GM23338 (cell line): ENCODE measurements around the gene OXCT2. TPM values are rescaled to one million over a fixed set of nuclear protein-coding genes. Genes with fewer than 3 reads are reported as not detected.

Source experiments
- ATAC-seq: fragments of 200-7000 bp; cut with Tn5 transposase; 3 replicates; pipeline ENCODE4 v1.9.1; 2020
- DNase-seq: peaks from one replicate; pipeline ENCODE4 v3.0.0-alpha.2; 2015; ENCODE audit warnings: low spot score
- H2AFZ ChIP-seq: fragments of 200-600 bp; sonication (generic); 2 replicates; pipeline ENCODE4 v1.8.0; 2016; ENCODE audit warnings: antibody characterized with exemption, mild to moderate bottlenecking, moderate library complexity
- H3F3A ChIP-seq: fragments of 200-600 bp; sonication (generic); replicated peaks from 2 replicates; pipeline ENCODE4 v1.8.0; 2017; ENCODE audit warnings: antibody characterized with exemption, mixed run types, low read depth
- H3K27ac ChIP-seq: fragments of 200-600 bp; sonication (generic); 2 replicates; pipeline ENCODE4 v1.6.1; 2016; ENCODE audit warnings: low read depth
- H3K27me3 ChIP-seq: fragments of 200-600 bp; sonication (generic); 2 replicates; pipeline ENCODE4 v1.8.0; 2016; ENCODE audit warnings: mild to moderate bottlenecking, mixed run types, moderate library complexity; ENCODE audit not compliant: insufficient read depth
- H3K36me3 ChIP-seq: fragments of 200-600 bp; sonication (generic); 2 replicates; pipeline ENCODE4 v1.8.0; 2016; ENCODE audit warnings: mild to moderate bottlenecking; ENCODE audit not compliant: insufficient read depth
- H3K4me1 ChIP-seq: fragments of 200-600 bp; sonication (generic); 2 replicates; pipeline ENCODE4 v1.8.0; 2016; ENCODE audit warnings: mild to moderate bottlenecking, moderate library complexity; ENCODE audit not compliant: insufficient read depth
- H3K4me2 ChIP-seq: fragments of 200-600 bp; sonication (generic); 2 replicates; pipeline ENCODE4 v1.7.1; 2017; ENCODE audit warnings: mixed run types
- H3K4me3 ChIP-seq: fragments of 200-600 bp; sonication (generic); 2 replicates; pipeline ENCODE4 v1.6.1; 2016; ENCODE audit warnings: mixed run types
- H3K79me2 ChIP-seq: fragments of 200-600 bp; sonication (generic); replicated peaks from 2 replicates; pipeline ENCODE4 v1.8.0; 2017; ENCODE audit warnings: mild to moderate bottlenecking; ENCODE audit not compliant: insufficient read depth
- H3K9me2 ChIP-seq: fragments of 200-600 bp; sonication (generic); 2 replicates; pipeline ENCODE4 v1.8.0; 2017; ENCODE audit not compliant: insufficient read depth
- H4K20me1 ChIP-seq: fragments of 200-600 bp; sonication (generic); replicated peaks from 2 replicates; pipeline ENCODE4 v1.8.0; 2017; ENCODE audit warnings: mild to moderate bottlenecking; ENCODE audit not compliant: insufficient read depth
- H3K27ac Mint-ChIP-seq: 2 replicates; pipeline ENCODE4 v1.8.0; 2020; ENCODE audit warnings: inconsistent platforms, mild to moderate bottlenecking, moderate library complexity, mixed read lengths
- H3K27me3 Mint-ChIP-seq: 3 replicates; pipeline ENCODE4 v1.8.0; 2022; ENCODE audit warnings: low read depth, mild to moderate bottlenecking, moderate library complexity, mixed read lengths, inconsistent platforms; ENCODE audit not compliant: insufficient read depth, poor library complexity
- H3K36me3 Mint-ChIP-seq: 3 replicates; pipeline ENCODE4 v1.8.0; 2021; ENCODE audit warnings: low read depth, mild to moderate bottlenecking, inconsistent platforms, moderate library complexity, mixed read lengths
- H3K4me1 Mint-ChIP-seq: 3 replicates; pipeline ENCODE4 v1.8.0; 2020; ENCODE audit warnings: mild to moderate bottlenecking, inconsistent platforms, mixed read lengths
- H3K4me3 Mint-ChIP-seq: 3 replicates; pipeline ENCODE4 v1.8.0; 2021; ENCODE audit warnings: moderate library complexity, mild to moderate bottlenecking, inconsistent platforms, mixed read lengths
- H3K9me3 Mint-ChIP-seq: 3 replicates; pipeline ENCODE4 v1.8.0; 2020; ENCODE audit warnings: moderate library complexity, mild to moderate bottlenecking, inconsistent platforms, mixed read lengths
- NANOG ChIP-seq: IDR thresholded peaks from 2 replicates; pipeline ENCODE4 v1.6.1; 2016; ENCODE audit warnings: antibody characterized with exemption, borderline replicate concordance
- polyA plus RNA-seq: library from polyadenylated mRNA; unstranded; fragments of >200 nt; fragmentation: Nextera tagmentation; extraction: Ambion mirVana; gene quantifications from 2 replicates; pipeline ENCODE4 v1.2.1, GENCODE V29; 2016
- total RNA-seq: library from RNA; depleted of rRNA; stranded (reverse); fragments of >200 nt; shearing (Covaris generic); gene quantifications from 2 replicates; pipeline ENCODE4 v1.2.3, GENCODE V29; 2014
- TF ChIP-seq, protein P1 (sequence below): fragments of 250-450 bp; sonication (Bioruptor Pico); IDR thresholded peaks from 2 replicates; pipeline ENCODE4 v1.5.0; 2020; ENCODE audit warnings: mild to moderate bottlenecking, moderate library complexity
- TF ChIP-seq, protein P2 (sequence below), 2 experiments: fragments of 200-600 bp in 1 of 2; sonication (generic) in 1 of 2; conservative IDR thresholded peaks; 2 replicates each; pipeline versions ENCODE4 v1.5.1 to v1.6.1; 2016 to 2017; ENCODE audit warnings: antibody characterized with exemption in 2 of 2, low read depth in 2 of 2, mild to moderate bottlenecking in 2 of 2, moderate library complexity in 1 of 2

The OXCT2 gene
- total and polyA plus RNA-seq, 2 experiments from 2014 or later, result 1.4 to 2.8 TPM

DNA sequence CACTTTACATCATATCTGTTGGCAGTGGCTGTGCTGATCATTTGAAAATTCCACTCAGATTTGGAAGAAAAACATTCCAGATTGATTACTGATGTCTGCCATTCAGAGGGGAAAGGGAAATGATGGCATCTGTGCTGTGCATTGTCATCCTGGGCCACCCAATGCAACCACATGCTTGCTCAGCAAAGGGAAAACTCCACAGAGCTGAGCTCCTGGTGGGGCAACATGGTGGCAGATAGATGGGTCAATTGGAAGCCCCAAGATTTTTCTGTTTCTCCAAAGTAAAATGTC lies 11.8 kb downstream of the OXCT2 start:
- Mint-ChIP-seq H3K27ac (no peak overlapping the region), H3K27me3 (peaks cover 3% of the 10 kb centered on the region), H3K36me3 (peaks cover 31% of the 10 kb centered on the region), H3K4me3 (no peak overlapping the region; the same call in 2 of the 3 replicates), H3K4me1 (no peaks in the 10 kb centered on the region; the same call in 2 of the 3 replicates), H3K9me3 (peaks cover 15% of the 10 kb centered on the region; the same call in 2 of the 3 replicates)
- H3K79me2 ChIP-seq, result no peaks in the 10 kb centered on the region
- no peaks in the 10 kb centered on the region for H3K4me1 ChIP-seq
- ATAC-seq, result no peak
- H3K4me2 ChIP-seq, result no peak overlapping the region
- H4K20me1 ChIP-seq, result 0 out of 2 replicates have a peak, but pooled peaks cover 3% of the 10 kb centered on the region
- no peaks in the 10 kb centered on the region for H3F3A ChIP-seq
- no peak overlapping the region for H2AFZ ChIP-seq
- no peak overlapping the region for H3K4me3 ChIP-seq
- no peaks in the 10 kb centered on the region for H3K27me3 ChIP-seq
- H3K36me3 ChIP-seq, result no peaks in the 10 kb centered on the region
- no peaks in the 10 kb centered on the region for H3K9me2 ChIP-seq
- no peak overlapping the region for H3K27ac ChIP-seq
- DNase-seq, result no peak
- TF ChIP-seq, protein P1, sequence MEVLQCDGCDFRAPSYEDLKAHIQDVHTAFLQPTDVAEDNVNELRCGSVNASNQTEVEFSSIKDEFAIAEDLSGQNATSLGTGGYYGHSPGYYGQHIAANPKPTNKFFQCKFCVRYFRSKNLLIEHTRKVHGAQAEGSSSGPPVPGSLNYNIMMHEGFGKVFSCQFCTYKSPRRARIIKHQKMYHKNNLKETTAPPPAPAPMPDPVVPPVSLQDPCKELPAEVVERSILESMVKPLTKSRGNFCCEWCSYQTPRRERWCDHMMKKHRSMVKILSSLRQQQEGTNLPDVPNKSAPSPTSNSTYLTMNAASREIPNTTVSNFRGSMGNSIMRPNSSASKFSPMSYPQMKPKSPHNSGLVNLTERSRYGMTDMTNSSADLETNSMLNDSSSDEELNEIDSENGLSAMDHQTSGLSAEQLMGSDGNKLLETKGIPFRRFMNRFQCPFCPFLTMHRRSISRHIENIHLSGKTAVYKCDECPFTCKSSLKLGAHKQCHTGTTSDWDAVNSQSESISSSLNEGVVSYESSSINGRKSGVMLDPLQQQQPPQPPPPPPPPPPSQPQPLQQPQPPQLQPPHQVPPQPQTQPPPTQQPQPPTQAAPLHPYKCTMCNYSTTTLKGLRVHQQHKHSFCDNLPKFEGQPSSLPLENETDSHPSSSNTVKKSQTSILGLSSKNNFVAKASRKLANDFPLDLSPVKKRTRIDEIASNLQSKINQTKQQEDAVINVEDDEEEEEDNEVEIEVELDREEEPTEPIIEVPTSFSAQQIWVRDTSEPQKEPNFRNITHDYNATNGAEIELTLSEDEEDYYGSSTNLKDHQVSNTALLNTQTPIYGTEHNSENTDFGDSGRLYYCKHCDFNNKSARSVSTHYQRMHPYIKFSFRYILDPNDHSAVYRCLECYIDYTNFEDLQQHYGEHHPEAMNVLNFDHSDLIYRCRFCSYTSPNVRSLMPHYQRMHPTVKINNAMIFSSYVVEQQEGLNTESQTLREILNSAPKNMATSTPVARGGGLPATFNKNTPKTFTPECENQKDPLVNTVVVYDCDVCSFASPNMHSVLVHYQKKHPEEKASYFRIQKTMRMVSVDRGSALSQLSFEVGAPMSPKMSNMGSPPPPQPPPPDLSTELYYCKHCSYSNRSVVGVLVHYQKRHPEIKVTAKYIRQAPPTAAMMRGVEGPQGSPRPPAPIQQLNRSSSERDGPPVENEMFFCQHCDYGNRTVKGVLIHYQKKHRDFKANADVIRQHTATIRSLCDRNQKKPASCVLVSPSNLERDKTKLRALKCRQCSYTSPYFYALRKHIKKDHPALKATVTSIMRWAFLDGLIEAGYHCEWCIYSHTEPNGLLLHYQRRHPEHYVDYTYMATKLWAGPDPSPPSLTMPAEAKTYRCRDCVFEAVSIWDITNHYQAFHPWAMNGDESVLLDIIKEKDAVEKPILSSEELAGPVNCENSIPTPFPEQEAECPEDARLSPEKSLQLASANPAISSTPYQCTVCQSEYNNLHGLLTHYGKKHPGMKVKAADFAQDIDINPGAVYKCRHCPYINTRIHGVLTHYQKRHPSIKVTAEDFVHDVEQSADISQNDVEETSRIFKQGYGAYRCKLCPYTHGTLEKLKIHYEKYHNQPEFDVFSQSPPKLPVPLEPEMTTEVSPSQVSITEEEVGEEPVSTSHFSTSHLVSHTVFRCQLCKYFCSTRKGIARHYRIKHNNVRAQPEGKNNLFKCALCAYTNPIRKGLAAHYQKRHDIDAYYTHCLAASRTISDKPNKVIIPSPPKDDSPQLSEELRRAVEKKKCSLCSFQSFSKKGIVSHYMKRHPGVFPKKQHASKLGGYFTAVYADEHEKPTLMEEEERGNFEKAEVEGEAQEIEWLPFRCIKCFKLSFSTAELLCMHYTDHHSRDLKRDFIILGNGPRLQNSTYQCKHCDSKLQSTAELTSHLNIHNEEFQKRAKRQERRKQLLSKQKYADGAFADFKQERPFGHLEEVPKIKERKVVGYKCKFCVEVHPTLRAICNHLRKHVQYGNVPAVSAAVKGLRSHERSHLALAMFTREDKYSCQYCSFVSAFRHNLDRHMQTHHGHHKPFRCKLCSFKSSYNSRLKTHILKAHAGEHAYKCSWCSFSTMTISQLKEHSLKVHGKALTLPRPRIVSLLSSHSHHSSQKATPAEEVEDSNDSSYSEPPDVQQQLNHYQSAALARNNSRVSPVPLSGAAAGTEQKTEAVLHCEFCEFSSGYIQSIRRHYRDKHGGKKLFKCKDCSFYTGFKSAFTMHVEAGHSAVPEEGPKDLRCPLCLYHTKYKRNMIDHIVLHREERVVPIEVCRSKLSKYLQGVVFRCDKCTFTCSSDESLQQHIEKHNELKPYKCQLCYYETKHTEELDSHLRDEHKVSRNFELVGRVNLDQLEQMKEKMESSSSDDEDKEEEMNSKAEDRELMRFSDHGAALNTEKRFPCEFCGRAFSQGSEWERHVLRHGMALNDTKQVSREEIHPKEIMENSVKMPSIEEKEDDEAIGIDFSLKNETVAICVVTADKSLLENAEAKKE (CRISPR knock-in tag), result no peak

DNA sequence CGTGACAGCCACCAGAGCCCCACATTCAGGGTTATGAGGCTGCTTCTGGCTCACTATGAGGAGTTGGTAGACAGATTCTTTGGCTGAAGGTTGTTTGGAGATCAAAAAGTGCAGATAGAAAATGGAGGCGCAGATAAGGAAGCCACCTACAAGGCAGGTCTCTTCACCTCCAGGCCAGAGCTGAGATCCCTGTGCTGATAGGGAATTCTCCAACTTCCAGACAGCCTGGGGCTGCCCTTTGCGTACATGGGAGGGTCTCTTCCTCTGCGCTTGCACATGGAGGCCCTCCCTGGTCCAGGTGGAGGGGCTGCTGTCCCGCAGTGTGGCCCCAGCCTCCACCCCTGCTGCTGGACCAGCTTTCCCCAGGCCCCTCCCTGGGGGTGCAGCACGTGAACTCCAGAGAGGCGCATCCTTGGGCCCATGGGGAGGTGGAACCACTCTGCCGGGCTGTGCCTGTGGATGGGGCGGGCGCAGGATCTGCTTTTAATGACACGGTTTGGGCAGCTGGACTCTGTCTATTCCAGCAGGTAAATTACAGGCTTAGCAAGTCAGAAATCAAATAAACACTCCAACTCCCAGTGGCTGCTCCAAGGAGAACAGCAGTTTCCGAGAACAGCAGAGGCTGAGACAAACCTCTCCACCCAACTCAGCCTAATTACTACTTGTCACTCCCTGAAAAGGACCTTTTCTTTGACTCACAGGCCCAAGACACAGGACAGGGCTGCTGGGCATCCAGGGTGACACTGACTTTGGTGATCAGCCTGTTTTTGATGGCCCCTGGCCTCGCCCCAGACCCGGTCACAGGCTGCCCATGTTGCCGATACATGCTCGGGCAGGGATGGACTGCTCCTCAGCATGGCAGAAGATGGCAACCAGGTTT lies 12.4 kb downstream of the OXCT2 start:
- H4K20me1 ChIP-seq, result 0 out of 2 replicates have a peak, but pooled peaks cover 3% of the 10 kb centered on the region
- H3K4me1 ChIP-seq, result no peaks in the 10 kb centered on the region
- no peaks in the 10 kb centered on the region; the same call in 2 of the 3 replicates for H3K4me1 Mint-ChIP-seq
- ATAC-seq, result no peak
- H3K9me2 ChIP-seq, result no peaks in the 10 kb centered on the region
- H3K4me2 ChIP-seq, result no peak overlapping the region
- H3K27ac Mint-ChIP-seq, result no peak overlapping the region
- DNase-seq, result no peak
- no peak overlapping the region for H3K4me3 ChIP-seq
- no peak overlapping the region for H2AFZ ChIP-seq
- H3K4me3 Mint-ChIP-seq, result no peak overlapping the region
- no peaks in the 10 kb centered on the region for H3K27me3 ChIP-seq
- H3K79me2 ChIP-seq, result no peaks in the 10 kb centered on the region
- H3K27ac ChIP-seq, result no peak overlapping the region
- no peaks in the 10 kb centered on the region for H3F3A ChIP-seq
- H3K36me3 ChIP-seq, result no peaks in the 10 kb centered on the region
- H3K27me3 Mint-ChIP-seq, result peaks cover 3% of the 10 kb centered on the region
- H3K9me3 Mint-ChIP-seq, result peaks cover 15% of the 10 kb centered on the region; the same call in 2 of the 3 replicates
- peaks cover 31% of the 10 kb centered on the region for H3K36me3 Mint-ChIP-seq
- TF ChIP-seq, protein P2, sequence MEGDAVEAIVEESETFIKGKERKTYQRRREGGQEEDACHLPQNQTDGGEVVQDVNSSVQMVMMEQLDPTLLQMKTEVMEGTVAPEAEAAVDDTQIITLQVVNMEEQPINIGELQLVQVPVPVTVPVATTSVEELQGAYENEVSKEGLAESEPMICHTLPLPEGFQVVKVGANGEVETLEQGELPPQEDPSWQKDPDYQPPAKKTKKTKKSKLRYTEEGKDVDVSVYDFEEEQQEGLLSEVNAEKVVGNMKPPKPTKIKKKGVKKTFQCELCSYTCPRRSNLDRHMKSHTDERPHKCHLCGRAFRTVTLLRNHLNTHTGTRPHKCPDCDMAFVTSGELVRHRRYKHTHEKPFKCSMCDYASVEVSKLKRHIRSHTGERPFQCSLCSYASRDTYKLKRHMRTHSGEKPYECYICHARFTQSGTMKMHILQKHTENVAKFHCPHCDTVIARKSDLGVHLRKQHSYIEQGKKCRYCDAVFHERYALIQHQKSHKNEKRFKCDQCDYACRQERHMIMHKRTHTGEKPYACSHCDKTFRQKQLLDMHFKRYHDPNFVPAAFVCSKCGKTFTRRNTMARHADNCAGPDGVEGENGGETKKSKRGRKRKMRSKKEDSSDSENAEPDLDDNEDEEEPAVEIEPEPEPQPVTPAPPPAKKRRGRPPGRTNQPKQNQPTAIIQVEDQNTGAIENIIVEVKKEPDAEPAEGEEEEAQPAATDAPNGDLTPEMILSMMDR (conservative IDR thresholded peaks at IDR 0.05; ENCODE audit: low read depth in 2 of 2), result no peak
- TF ChIP-seq NANOG, result no peak
